Measurements from ENCODE around the gene FBLIM1. TPM values are rescaled to one million over a fixed set of nuclear protein-coding genes. Genes with fewer than 3 reads are reported as not detected.

Gene FBLIM1
- total RNA-seq: 101 and 105 TPM in 2 replicates
- long read RNA-seq, partial matches to known transcripts: 2 of 9 reads
- long read RNA-seq, other reads (novel, unspliced or antisense): 7 of 9 reads

- H3K4me1 Mint-ChIP-seq (ENCODE audit: low read depth): peaks cover 27% of the 10 kb centered on the region
- H3K36me3 Mint-ChIP-seq (ENCODE audit: insufficient read depth): peaks cover 4% of the 10 kb centered on the region
- peak within 1 kb of the TSS; percentile 91 for H3K4me3 Mint-ChIP-seq (ENCODE audit: low read depth)
- no peaks in the 10 kb centered on the region for H3K9me3 Mint-ChIP-seq (ENCODE audit: low read depth)
- peak; percentile 60 for DNase-seq (ENCODE audit: low spot score, unreplicated experiment)
- H3K27me3 Mint-ChIP-seq: no peaks in the 10 kb centered on the region
- TF ChIP-seq CTCF (IDR thresholded peaks at IDR 0.05; ENCODE audit: unreplicated experiment): no peak
- peak within 1 kb of the TSS; percentile 97 for H3K27ac Mint-ChIP-seq
These were observed at the start of gene FBLIM1 for GRCh38 chr1:15758343-15758931. Gene FBLIM1, plus strand, starts transcription at chr1:15758795. Its CDS starts 6,189 bp downstream, at chr1:15764984.

GRCh38 chr1:15709226-15709625 lies 49.4 kb upstream of the FBLIM1 start:
- Mint-ChIP-seq H3K4me1 (ENCODE audit: low read depth) (peaks cover 1% of the 10 kb centered on the region), H3K36me3 (ENCODE audit: insufficient read depth) (peaks cover 8% of the 10 kb centered on the region)

GRCh38 chr1:15712168-15712567 lies 46.4 kb upstream of the FBLIM1 start:
- no peak for TF ChIP-seq CTCF (IDR thresholded peaks at IDR 0.05; ENCODE audit: unreplicated experiment)
- no peaks in the 10 kb centered on the region for H3K27me3 Mint-ChIP-seq
- H3K9me3 Mint-ChIP-seq (ENCODE audit: low read depth): no peaks in the 10 kb centered on the region
- DNase-seq (ENCODE audit: low spot score, unreplicated experiment): no peak
- H3K4me1 Mint-ChIP-seq (ENCODE audit: low read depth): no peaks in the 10 kb centered on the region
- no peak overlapping the region for H3K4me3 Mint-ChIP-seq (ENCODE audit: low read depth)
- no peak overlapping the region for H3K27ac Mint-ChIP-seq
- H3K36me3 Mint-ChIP-seq (ENCODE audit: insufficient read depth): peaks cover 1% of the 10 kb centered on the region

More at GRCh38 chr1:15709226-15709625, 49.4 kb upstream of the FBLIM1 start:
- Mint-ChIP-seq H3K4me3 (ENCODE audit: low read depth) (no peak overlapping the region), H3K27ac (peak overlapping the region; percentile 24), H3K9me3 (ENCODE audit: low read depth) (no peaks in the 10 kb centered on the region), H3K27me3 (no peaks in the 10 kb centered on the region)
- DNase-seq (ENCODE audit: low spot score, unreplicated experiment): no peak
- TF ChIP-seq CTCF (IDR thresholded peaks at IDR 0.05; ENCODE audit: unreplicated experiment): no peak

GRCh38 chr1:15714406-15715136 lies 44.0 kb upstream of the FBLIM1 start:
- no peak for TF ChIP-seq CTCF (IDR thresholded peaks at IDR 0.05; ENCODE audit: unreplicated experiment)
- Mint-ChIP-seq H3K27me3 (no peaks in the 10 kb centered on the region), H3K4me3 (ENCODE audit: low read depth) (no peak overlapping the region), H3K27ac (peak overlapping the region; percentile 52), H3K36me3 (ENCODE audit: insufficient read depth) (peaks cover 4% of the 10 kb centered on the region), H3K9me3 (ENCODE audit: low read depth) (no peaks in the 10 kb centered on the region), H3K4me1 (ENCODE audit: low read depth) (no peaks in the 10 kb centered on the region)
- DNase-seq (ENCODE audit: low spot score, unreplicated experiment): no peak

GRCh38 chr1:15717418-15718125 lies 41.0 kb upstream of the FBLIM1 start:
- Mint-ChIP-seq H3K9me3 (ENCODE audit: low read depth) (no peaks in the 10 kb centered on the region), H3K27me3 (no peaks in the 10 kb centered on the region), H3K27ac (peak overlapping the region; percentile 88), H3K36me3 (ENCODE audit: insufficient read depth) (peaks cover 5% of the 10 kb centered on the region), H3K4me3 (ENCODE audit: low read depth) (no peak overlapping the region), H3K4me1 (ENCODE audit: low read depth) (no peaks in the 10 kb centered on the region)
- TF ChIP-seq CTCF (IDR thresholded peaks at IDR 0.05; ENCODE audit: unreplicated experiment): no peak
- DNase-seq (ENCODE audit: low spot score, unreplicated experiment): no peak

All from progenitor cell of endocrine pancreas (in vitro differentiated cells).